ENCODE results near the gene RHEB. TPM values are rescaled to one million over a fixed set of nuclear protein-coding genes. Genes with fewer than 3 reads are reported as not detected.
A peak's percentile ranks its signal among the peaks of the same experiment; 100 is the strongest.

RHEB gene, protein sequence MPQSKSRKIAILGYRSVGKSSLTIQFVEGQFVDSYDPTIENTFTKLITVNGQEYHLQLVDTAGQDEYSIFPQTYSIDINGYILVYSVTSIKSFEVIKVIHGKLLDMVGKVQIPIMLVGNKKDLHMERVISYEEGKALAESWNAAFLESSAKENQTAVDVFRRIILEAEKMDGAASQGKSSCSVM
- 100 to 1,000 TPM in 6 of 9 donors, 10 to 100 TPM in 3; 81.4 to 155 (median 106) TPM for total RNA-seq
- polyA plus RNA-seq: 100 to 1,000 TPM in 1 of 2 donors, 10 to 100 TPM in 1; 90.1 to 153 TPM
- long read RNA-seq, donor 1, transcript RHEB-201 (8 exons, 2,075 nt): major isoform, 191 of 203 reads
- long read RNA-seq, donor 1, partial matches to known transcripts: 2 of 203 reads
- long read RNA-seq, donor 1, other reads (novel, unspliced or antisense): 8 of 203 reads
- long read RNA-seq, donor 2, transcript RHEB-201 (8 exons, 2,075 nt): major isoform, 470 of 508 reads
- long read RNA-seq, donor 2, partial matches to known transcripts: 3 of 508 reads
- long read RNA-seq, donor 2, other reads (novel, unspliced or antisense): 30 of 508 reads
- long read RNA-seq, donor 3, transcript RHEB-201 (8 exons, 2,075 nt): major isoform, 155 of 166 reads
- long read RNA-seq, donor 3, partial matches to known transcripts: 4 of 166 reads
- long read RNA-seq, donor 3, other reads (novel, unspliced or antisense): 1 of 166 reads

DNA sequence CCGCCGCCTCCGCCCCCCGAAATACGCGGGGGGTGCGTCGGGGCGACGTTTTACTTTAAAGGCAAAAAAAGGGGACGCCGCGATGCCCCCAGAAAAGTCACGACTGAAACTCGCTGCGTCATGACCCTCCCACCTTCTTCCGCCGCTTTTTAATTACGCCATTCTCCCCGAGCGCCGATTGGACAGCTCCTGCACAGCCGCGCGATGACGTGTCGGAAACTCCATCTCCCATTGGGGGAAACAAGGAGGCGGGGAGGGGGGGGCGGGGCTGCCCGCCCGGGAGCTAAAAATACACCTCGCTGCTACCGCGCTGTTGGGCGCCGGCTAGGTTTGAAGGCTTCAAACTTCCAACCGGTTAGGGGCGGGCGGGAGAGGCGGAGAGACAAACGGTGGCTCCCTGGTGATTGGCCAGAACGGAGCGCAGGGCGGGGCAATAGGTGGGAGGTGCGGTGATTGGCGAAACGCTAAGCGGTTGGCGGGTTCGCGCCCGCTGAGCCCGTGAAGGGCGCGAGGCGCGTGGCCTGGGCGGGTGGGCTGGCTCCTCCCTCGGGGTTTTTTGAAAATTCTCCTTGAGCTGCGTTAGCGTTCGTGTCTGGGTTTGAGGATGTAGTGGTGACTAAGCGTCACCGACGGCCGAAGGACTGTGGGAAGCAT is at the start of gene RHEB:
RHEB (minus strand) TSS at position 131 of the 654 bp plus-strand sequence. CDS start 384 bp downstream, outside the sequence.
- no peaks in the 10 kb centered on the region for H3K27me3 ChIP-seq
- TF ChIP-seq POLR2A (IDR thresholded peaks at IDR 0.05): no peak
- TF ChIP-seq, protein P1, sequence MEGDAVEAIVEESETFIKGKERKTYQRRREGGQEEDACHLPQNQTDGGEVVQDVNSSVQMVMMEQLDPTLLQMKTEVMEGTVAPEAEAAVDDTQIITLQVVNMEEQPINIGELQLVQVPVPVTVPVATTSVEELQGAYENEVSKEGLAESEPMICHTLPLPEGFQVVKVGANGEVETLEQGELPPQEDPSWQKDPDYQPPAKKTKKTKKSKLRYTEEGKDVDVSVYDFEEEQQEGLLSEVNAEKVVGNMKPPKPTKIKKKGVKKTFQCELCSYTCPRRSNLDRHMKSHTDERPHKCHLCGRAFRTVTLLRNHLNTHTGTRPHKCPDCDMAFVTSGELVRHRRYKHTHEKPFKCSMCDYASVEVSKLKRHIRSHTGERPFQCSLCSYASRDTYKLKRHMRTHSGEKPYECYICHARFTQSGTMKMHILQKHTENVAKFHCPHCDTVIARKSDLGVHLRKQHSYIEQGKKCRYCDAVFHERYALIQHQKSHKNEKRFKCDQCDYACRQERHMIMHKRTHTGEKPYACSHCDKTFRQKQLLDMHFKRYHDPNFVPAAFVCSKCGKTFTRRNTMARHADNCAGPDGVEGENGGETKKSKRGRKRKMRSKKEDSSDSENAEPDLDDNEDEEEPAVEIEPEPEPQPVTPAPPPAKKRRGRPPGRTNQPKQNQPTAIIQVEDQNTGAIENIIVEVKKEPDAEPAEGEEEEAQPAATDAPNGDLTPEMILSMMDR (IDR thresholded peaks at IDR 0.05): no peak
- ATAC-seq (peak; percentile 93 to 98 (median 96)), DNase-seq (peak; percentile 98 to 99 (median 99))
- H3K4me1 ChIP-seq: peaks cover 0 to 45% (median 28%) of the 10 kb centered on the region in 12 donors
- H3K36me3 ChIP-seq: no peaks in the 10 kb centered on the region
- intact Hi-C loops (cut with DNase I): loop anchor here in 7 of 10 donors (2.0 to 10.0 kb wide), 9 partner anchors 38 to 1075 kb away; no protein-coding TSS in a partner anchor
- 0 to 1% (median 0%) methylated on average over 26 to 56 of the region's 66 CpGs for WGBS, 4 donors
- H3K9me3 ChIP-seq: no peaks in the 10 kb centered on the region
- peak within 1 kb of the TSS; percentile 55 to 98 (median 79) for H3K4me3 ChIP-seq
- H3K27ac ChIP-seq: peak within 1 kb of the TSS; percentile 91 to 100 (median 98)

DNA sequence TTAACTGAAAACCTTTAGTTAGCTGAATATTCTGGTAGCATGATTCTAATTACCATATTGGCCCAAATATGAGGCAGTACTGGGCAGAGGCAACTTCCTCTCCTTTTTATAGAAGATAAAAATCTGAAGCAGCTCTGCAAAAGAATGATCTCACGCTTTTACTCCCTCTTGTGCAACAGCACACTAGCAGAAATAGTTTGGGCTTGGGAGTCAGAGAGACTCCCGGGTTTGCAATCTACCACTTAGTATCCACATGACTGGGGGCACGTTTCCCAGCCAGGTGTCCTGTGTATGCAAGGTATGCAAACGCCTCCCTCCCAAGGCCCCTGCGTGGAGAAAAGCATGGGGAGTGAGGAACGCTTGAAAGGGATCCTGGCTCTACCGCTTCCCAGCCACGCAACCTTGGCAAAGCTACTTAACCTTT is 47.2 kb upstream of the RHEB start:
- Histone ChIP-seq H3K4me1 (peaks cover 0 to 14% (median 6%) of the 10 kb centered on the region in 12 donors), H3K27me3 (no peaks in the 10 kb centered on the region), H3K4me3 (no peak overlapping the region), H3K36me3 (peaks cover 0 to 80% (median 60%) of the 10 kb centered on the region in 9 donors), H3K9me3 (no peaks in the 10 kb centered on the region), H3K27ac (peak overlapping the region in 4 of 12 donors; percentile 11 to 67 (median 25))
- intact Hi-C loops (cut with DNase I): loop anchor here in 5 of 10 donors (5.0 to 10.0 kb wide), 3 partner anchors 48 to 195 kb away; no protein-coding TSS in a partner anchor
- WGBS, 4 donors: 41 to 55% (median 43%) methylated on average over 8 of the region's 8 CpGs
- no peak for TF ChIP-seq POLR2A (IDR thresholded peaks at IDR 0.05)
- TF ChIP-seq, protein P1 (IDR thresholded peaks at IDR 0.05): no peak
- peak in 3 of 4 donors; percentile 59 to 82 (median 73) for ATAC-seq
- no peak for DNase-seq

DNA sequence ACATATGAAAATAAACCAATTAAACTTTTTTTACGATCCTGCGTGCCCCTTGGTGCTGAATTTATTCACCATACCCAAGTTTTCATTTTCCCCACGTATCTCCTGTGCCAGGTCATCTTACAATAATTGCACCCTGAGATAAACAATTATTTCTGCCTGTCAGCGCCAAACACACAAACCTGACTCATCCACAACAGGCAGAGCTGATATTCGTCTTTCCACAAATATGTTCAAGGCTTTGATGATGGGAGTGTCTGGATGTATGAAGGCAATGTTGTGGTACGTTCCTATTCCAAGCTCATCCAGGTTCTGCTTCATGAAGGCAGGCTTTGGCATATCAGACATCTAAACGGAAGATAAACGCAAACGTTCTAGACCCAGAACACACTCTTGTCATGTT is 45.8 kb upstream of the RHEB start:
- no peak for TF ChIP-seq POLR2A (IDR thresholded peaks at IDR 0.05)
- TF ChIP-seq, protein P1 (IDR thresholded peaks at IDR 0.05): no peak
- Histone ChIP-seq H3K9me3 (no peaks in the 10 kb centered on the region), H3K4me1 (peaks cover 0 to 14% (median 6%) of the 10 kb centered on the region in 12 donors), H3K36me3 (peaks cover 0 to 89% (median 65%) of the 10 kb centered on the region in 9 donors), H3K27me3 (no peaks in the 10 kb centered on the region), H3K4me3 (no peak overlapping the region), H3K27ac (no peak overlapping the region)
- intact Hi-C loops (cut with DNase I): loop anchor here in 5 of 10 donors (5.0 to 10.0 kb wide), 3 partner anchors 49 to 197 kb away; no protein-coding TSS in a partner anchor
- DNase-seq: no peak
- 80 to 85% (median 83%) methylated on average over 9 of the region's 9 CpGs for WGBS, 4 donors
- ATAC-seq: no peak

All from heart left ventricle (tissue), 16 donors.